Kidney (tissue), 14 donors: ENCODE data around the gene TSPAN4. TPM values are rescaled to one million over a fixed set of nuclear protein-coding genes. Genes with fewer than 3 reads are reported as not detected.

Experiments
- DNase-seq, 5 donors: peaks; one replicate each; pipeline ENCODE4 v3.0.0-alpha.2; 2013 to 2020
- FAIRE-seq: peaks from 2 replicates; lab custom pipeline; 2012; peaks lifted over from hg19 to GRCh38; lab: Jason Lieb, UNC
- H3K27ac ChIP-seq, 2 donors: one replicate each; pipeline ENCODE4 v1.7.0; 2013; ENCODE audit warnings: low read depth in 2 of 2, low read length in 2 of 2, inconsistent platforms in 1 of 2
- H3K27me3 ChIP-seq: one replicate; pipeline ENCODE4 v1.7.1; 2013; ENCODE audit warnings: low read length, inconsistent platforms; ENCODE audit not compliant: control insufficient read depth, insufficient read depth
- H3K36me3 ChIP-seq, 3 donors: one replicate each; pipeline versions ENCODE4 v1.7.0 to v1.7.1; 2013; ENCODE audit warnings: low read length in 3 of 3, control low read depth in 1 of 3, inconsistent platforms in 1 of 3; ENCODE audit not compliant: insufficient read depth in 3 of 3, control insufficient read depth in 2 of 3
- H3K4me1 ChIP-seq, 3 donors: one replicate each; pipeline versions ENCODE4 v1.7.0 to v1.7.1; 2013; ENCODE audit warnings: low read length in 3 of 3, inconsistent platforms in 1 of 3, low read depth in 1 of 3; ENCODE audit not compliant: control insufficient read depth in 2 of 3, insufficient read depth in 2 of 3
- H3K4me3 ChIP-seq, 3 donors: one replicate each; pipeline versions ENCODE4 v1.7.0 to v1.8.1; 2013; ENCODE audit warnings: low read length in 3 of 3, control low read depth in 1 of 3, inconsistent platforms in 1 of 3
- H3K9ac ChIP-seq, 3 donors: one replicate each; pipeline versions ENCODE4 v1.7.0 to v1.7.1; 2013; ENCODE audit warnings: low read length in 3 of 3, control low read depth in 1 of 3, inconsistent platforms in 1 of 3
- H3K9me3 ChIP-seq, 3 donors: one replicate each; pipeline versions ENCODE4 v1.7.0 to v1.7.1; 2013; ENCODE audit warnings: low read length in 3 of 3, control low read depth in 1 of 3, inconsistent platforms in 1 of 3; ENCODE audit not compliant: control insufficient read depth in 2 of 3, insufficient read depth in 1 of 3
- CTCF ChIP-seq: IDR thresholded peaks from 3 replicates; pipeline ENCODE4 v1.5.1; 2012; ENCODE audit warnings: mild to moderate bottlenecking, moderate library complexity, borderline replicate concordance; ENCODE audit not compliant: insufficient read depth; ENCODE audit errors: extremely low read depth
- intact Hi-C: fragments of 100-400 bp; cut with DNase I; formaldehyde crosslinking; loops from one replicate; pipeline ENCODE4 v1.11.1; 2022
- polyA plus RNA-seq: library from polyadenylated mRNA; stranded (reverse); fragments of 350-450 nt; fragmentation: Illumina TruSeq; extraction: RNeasy Lipid Tissue Mini Kit (QIAGEN cat#74804); gene quantifications from one replicate; pipeline ENCODE4 v1.2.3, GENCODE V29; 2014; ENCODE audit warnings: low read depth, low replicate concordance; ENCODE audit not compliant: insufficient read depth
- total RNA-seq: library from RNA; stranded (reverse); fragmentation: NEBNext Ultra II Directional; extraction: Animal tissue kit (Norgen Biotek cat#: 25700); gene quantifications from one replicate; pipeline ENCODE4 v1.2.1, GENCODE V29; 2021
- donor health status: control.
- donor health status: control.
- donor health status: control.
- donor health status: control.
- donor health status: control.
- donor health status: DM: yes; HTN: yes; CAD: no.
- donor health status: Normal renal cell carcinoma (clear cell type).

Gene TSPAN4
- total and polyA plus RNA-seq, 2 donors from 2014 or later = 81.2 to 104 TPM

- no peaks in the 10 kb centered on the region for H3K9me3 ChIP-seq
- peaks cover 4 to 40% (median 28%) of the 10 kb centered on the region in 3 donors for H3K36me3 ChIP-seq
- H3K4me3 ChIP-seq = no peak overlapping the region
- H3K4me1 ChIP-seq = no peaks in the 10 kb centered on the region
- no peak for TF ChIP-seq CTCF
- no peak overlapping the region for H3K9ac ChIP-seq
- FAIRE-seq (no peak), DNase-seq (no peak)
- H3K27ac ChIP-seq = no peak overlapping the region
- no peaks in the 10 kb centered on the region for H3K27me3 ChIP-seq
- intact Hi-C loops = no loop called here
These were observed 57.9 kb downstream of the TSPAN4 start for GRCh38 chr11:900545-900944.

DNA sequence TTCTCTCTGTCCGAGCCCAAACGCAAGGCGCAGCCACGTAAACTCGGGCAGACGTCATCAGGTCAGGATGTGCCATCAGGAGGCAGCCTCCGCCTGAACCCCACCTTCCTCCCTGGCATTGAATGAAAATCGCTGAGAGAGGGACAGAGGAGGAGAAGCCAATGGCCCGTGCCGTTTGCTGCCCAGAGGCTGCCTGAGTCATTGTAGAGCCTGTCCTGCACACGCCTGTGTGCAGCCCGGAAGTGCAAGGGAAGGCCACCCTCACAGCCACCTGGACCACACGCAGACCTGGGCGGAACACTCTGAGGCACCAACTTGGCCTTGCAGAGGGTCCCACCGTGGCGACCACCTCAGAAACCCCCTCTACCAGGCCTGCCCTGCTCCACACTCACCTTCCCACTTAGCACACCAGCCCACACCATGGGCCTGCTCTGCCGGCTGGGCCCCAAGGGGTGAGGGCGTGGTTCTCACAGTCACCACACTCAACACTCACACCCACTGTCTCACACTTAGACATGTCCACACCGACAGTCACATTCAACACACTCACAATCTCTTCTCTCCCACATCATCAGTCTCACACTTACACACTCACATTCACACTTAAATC is 58.9 kb downstream of the TSPAN4 start:
- Histone ChIP-seq H3K27me3 (no peaks in the 10 kb centered on the region), H3K9ac (no peak overlapping the region), H3K4me3 (no peak overlapping the region), H3K9me3 (no peaks in the 10 kb centered on the region), H3K4me1 (no peaks in the 10 kb centered on the region), H3K36me3 (peaks cover 4 to 40% (median 28%) of the 10 kb centered on the region in 3 donors), H3K27ac (no peak overlapping the region)
- no peak for TF ChIP-seq CTCF
- FAIRE-seq (no peak), DNase-seq (no peak)
- intact Hi-C loops = no loop called here

- peaks cover 0 to under 1% (median 0%) of the 10 kb centered on the region in 3 donors for H3K4me1 ChIP-seq
- TF ChIP-seq CTCF = no peak
- H3K36me3 ChIP-seq = peaks cover 4 to 40% (median 28%) of the 10 kb centered on the region in 3 donors
- intact Hi-C loops = no loop called here
- FAIRE-seq = no peak
- no peak overlapping the region for H3K9ac ChIP-seq
- no peak overlapping the region for H3K27ac ChIP-seq
- H3K27me3 ChIP-seq = no peaks in the 10 kb centered on the region
- no peak overlapping the region for H3K4me3 ChIP-seq
- no peaks in the 10 kb centered on the region for H3K9me3 ChIP-seq
- no peak for DNase-seq
These were observed 61.7 kb downstream of the TSPAN4 start for GRCh38 chr11:904380-904779.

DNA sequence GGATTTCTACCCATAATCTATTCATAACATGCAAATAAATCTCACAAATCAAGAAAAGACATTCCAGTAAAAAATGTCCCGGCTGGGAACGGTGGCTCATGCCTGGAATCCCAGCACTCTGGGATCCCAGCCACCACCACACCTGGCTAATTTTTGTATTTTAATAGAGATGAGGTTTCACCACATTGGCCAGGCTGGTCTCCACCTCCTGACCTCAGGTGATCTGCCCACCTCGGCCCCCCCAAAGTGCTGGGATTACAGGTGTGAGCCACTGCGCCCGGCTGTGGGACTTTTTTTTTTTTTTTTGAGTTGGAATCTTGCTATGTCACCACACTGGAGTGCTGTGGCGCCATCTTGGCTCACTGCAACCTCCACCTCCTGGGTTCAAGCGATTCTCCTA is 63.3 kb downstream of the TSPAN4 start:
- no peak overlapping the region for H3K4me3 ChIP-seq
- intact Hi-C loops = no loop called here
- H3K27me3 ChIP-seq = no peaks in the 10 kb centered on the region
- peaks cover 0 to 2% (median 0%) of the 10 kb centered on the region in 3 donors for H3K4me1 ChIP-seq
- no peak for DNase-seq
- H3K36me3 ChIP-seq = peaks cover 4 to 30% (median 24%) of the 10 kb centered on the region in 3 donors
- no peak overlapping the region for H3K9ac ChIP-seq
- no peaks in the 10 kb centered on the region for H3K9me3 ChIP-seq
- no peak for TF ChIP-seq CTCF
- no peak overlapping the region for H3K27ac ChIP-seq
- no peak for FAIRE-seq
